HG03039 (cell line): ENCODE data around the gene APOBEC3F.
"Not testable (repeated sequence)": the region's sequence is repeated elsewhere in the genome, so short reads cannot be mapped to it uniquely, and the experiment has no call there.

Experiments
- ATAC-seq: cut with Tn5 transposase; IDR thresholded peaks from one replicate; pipeline ENCODE4 v1.9.1; 2021; ENCODE audit warnings: mild to moderate bottlenecking, moderate library complexity; ENCODE audit not compliant: unreplicated experiment

Gene APOBEC3F

GRCh38 chr22:39026509-39027150, 14.0 kb upstream of the APOBEC3F start:
- ATAC-seq, result no peak

GRCh38 chr22:39027717-39028116, 12.9 kb upstream of the APOBEC3F start:
- ATAC-seq, result no peak

GRCh38 chr22:39028281-39028680, 12.4 kb upstream of the APOBEC3F start:
- ATAC-seq, result no peak

- no peak for ATAC-seq
Observed at GRCh38 chr22:39029227-39029626, 11.4 kb upstream of the APOBEC3F start.

- no peak for ATAC-seq
Observed at GRCh38 chr22:39030705-39031104, 10.0 kb upstream of the APOBEC3F start.

- ATAC-seq, result not testable (repeated sequence)
Observed at GRCh38 chr22:39031434-39032295, 9.0 kb upstream of the APOBEC3F start.

- not testable (repeated sequence) for ATAC-seq
Observed at GRCh38 chr22:39037071-39037470, 3.6 kb upstream of the APOBEC3F start.

- no peak for ATAC-seq
Observed at GRCh38 chr22:39039306-39040126, 1.1 kb upstream of the APOBEC3F start.

GRCh38 chr22:39040155-39040537, 518 bp upstream of the APOBEC3F start:
- not testable (repeated sequence) for ATAC-seq

GRCh38 chr22:39041908-39042307, 1.2 kb downstream of the APOBEC3F start:
- ATAC-seq, result no peak

- ATAC-seq, result not testable (repeated sequence)
Observed at GRCh38 chr22:39043063-39043462, 2.4 kb downstream of the APOBEC3F start.

- not testable (repeated sequence) for ATAC-seq
Observed at GRCh38 chr22:39045136-39045535, 4.5 kb downstream of the APOBEC3F start.

- not testable (repeated sequence) for ATAC-seq
Observed at GRCh38 chr22:39049486-39049885, 8.8 kb downstream of the APOBEC3F start.

- not testable (repeated sequence) for ATAC-seq
Observed at GRCh38 chr22:39051844-39052495, 11.3 kb downstream of the APOBEC3F start.

GRCh38 chr22:39055658-39056057, 15.0 kb downstream of the APOBEC3F start:
- ATAC-seq, result no peak

- not testable (repeated sequence) for ATAC-seq
Observed at GRCh38 chr22:39061290-39061689, 20.6 kb downstream of the APOBEC3F start.

GRCh38 chr22:39061951-39062350, 21.3 kb downstream of the APOBEC3F start:
- ATAC-seq, result not testable (repeated sequence)

- ATAC-seq, result not testable (repeated sequence)
Observed at GRCh38 chr22:39063904-39064303, 23.2 kb downstream of the APOBEC3F start.

- not testable (repeated sequence) for ATAC-seq
Observed at GRCh38 chr22:39066442-39067276, 26.0 kb downstream of the APOBEC3F start.
